ENCODE results near the gene ABT1. TPM values are rescaled to one million over a fixed set of nuclear protein-coding genes. Genes with fewer than 3 reads are reported as not detected.
A peak's percentile ranks its signal among the peaks of the same experiment; 100 is the strongest.

Gene ABT1
- total RNA-seq, 2 experiments from 2014 or later = 39.8 to 40.4 TPM

DNA sequence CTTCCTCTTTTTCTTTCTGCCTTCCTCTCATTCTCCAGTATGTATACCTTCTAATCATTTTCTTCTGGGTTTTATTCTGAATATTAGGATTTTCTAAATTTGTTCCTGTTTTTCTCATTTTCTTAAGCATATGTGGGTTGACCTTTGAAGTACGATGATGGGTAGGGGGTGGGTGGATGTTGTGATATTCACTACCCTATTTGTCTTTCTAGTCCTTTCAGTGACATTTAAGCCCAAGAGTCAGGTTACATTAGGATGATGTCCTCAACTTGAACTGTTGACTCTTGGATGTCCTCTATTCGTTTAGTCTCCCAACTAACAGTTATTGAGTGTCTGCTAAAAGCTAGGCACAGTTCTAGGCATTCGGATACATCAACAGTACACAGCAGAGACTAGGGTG is 7.3 kb downstream of the ABT1 start:
- Mint-ChIP-seq H3K4me3 (no peak overlapping the region), H3K27me3 (no peaks in the 10 kb centered on the region), H3K4me1 (ENCODE audit: low read depth) (peaks cover 20% of the 10 kb centered on the region), H3K27ac (no peak overlapping the region), H3K9me3 (no peaks in the 10 kb centered on the region), H3K36me3 (ENCODE audit: low read depth) (peaks cover 18% of the 10 kb centered on the region)
- POLR2A ChIA-PET = no interaction called here
- CTCF ChIA-PET = no interaction called here
- intact Hi-C loops (cut with DNase I, micrococcal nuclease) = loop anchor here (10.0 kb wide), 1 partner anchor 1291 kb away; a partner anchor contains a TSS
- no peak for ATAC-seq (ENCODE audit: poor library complexity)
- peaks cover 11% of the 10 kb centered on the region for H3K4me1 ChIP-seq (ENCODE audit: insufficient read depth, low read length)
- TF ChIP-seq, protein P1, sequence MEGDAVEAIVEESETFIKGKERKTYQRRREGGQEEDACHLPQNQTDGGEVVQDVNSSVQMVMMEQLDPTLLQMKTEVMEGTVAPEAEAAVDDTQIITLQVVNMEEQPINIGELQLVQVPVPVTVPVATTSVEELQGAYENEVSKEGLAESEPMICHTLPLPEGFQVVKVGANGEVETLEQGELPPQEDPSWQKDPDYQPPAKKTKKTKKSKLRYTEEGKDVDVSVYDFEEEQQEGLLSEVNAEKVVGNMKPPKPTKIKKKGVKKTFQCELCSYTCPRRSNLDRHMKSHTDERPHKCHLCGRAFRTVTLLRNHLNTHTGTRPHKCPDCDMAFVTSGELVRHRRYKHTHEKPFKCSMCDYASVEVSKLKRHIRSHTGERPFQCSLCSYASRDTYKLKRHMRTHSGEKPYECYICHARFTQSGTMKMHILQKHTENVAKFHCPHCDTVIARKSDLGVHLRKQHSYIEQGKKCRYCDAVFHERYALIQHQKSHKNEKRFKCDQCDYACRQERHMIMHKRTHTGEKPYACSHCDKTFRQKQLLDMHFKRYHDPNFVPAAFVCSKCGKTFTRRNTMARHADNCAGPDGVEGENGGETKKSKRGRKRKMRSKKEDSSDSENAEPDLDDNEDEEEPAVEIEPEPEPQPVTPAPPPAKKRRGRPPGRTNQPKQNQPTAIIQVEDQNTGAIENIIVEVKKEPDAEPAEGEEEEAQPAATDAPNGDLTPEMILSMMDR (IDR thresholded peaks at IDR 0.05) = no peak
- no peak for DNase-seq
- no peak overlapping the region for H3K27ac ChIP-seq (ENCODE audit: low read depth in 1 of 2, low read length in 2 of 2)
- no peaks in the 10 kb centered on the region for H3K9me3 ChIP-seq (ENCODE audit: control insufficient read depth in 1 of 2, insufficient read depth in 1 of 2, low read length in 2 of 2)
- H3K36me3 ChIP-seq (ENCODE audit: insufficient read depth, low read length) = peaks cover 14% of the 10 kb centered on the region
- no peaks in the 10 kb centered on the region for H3K27me3 ChIP-seq (ENCODE audit: control insufficient read depth in 1 of 2, insufficient read depth in 2 of 2, low read length in 2 of 2)
- no peak overlapping the region for H3K4me3 ChIP-seq (ENCODE audit: low read length)

DNA sequence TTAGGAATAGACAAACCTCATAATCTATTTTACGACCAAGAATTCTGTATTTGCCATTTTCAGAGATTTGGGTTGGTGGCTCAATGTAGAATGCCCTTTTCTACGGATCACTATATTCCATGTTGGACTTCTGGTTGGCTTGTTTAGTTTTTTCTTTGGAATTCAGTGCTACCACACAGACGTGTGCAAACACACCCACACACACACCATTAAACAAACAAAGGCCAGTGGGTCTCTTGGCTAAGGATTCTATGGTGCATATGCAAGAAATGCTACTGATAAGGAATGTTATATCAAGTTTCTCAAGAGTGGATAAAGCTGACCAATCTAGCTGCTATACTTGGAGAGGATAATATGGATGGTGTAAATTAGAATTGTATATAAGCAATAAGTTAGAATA is 8.0 kb downstream of the ABT1 start:
- ChIA-PET POLR2A (no interaction called here), CTCF (no interaction called here)
- H3K4me1 Mint-ChIP-seq (ENCODE audit: low read depth) = peaks cover 13% of the 10 kb centered on the region
- no peak overlapping the region for H3K27ac ChIP-seq (ENCODE audit: low read depth in 1 of 2, low read length in 2 of 2)
- no peak overlapping the region for H3K27ac Mint-ChIP-seq
- no peak overlapping the region for H3K4me3 Mint-ChIP-seq
- no peaks in the 10 kb centered on the region for H3K27me3 Mint-ChIP-seq
- intact Hi-C loops (cut with DNase I, micrococcal nuclease) = loop anchor here (5.0 to 10.0 kb wide), 2 partner anchors 553 to 1290 kb away; a partner anchor contains a TSS
- peaks cover 11% of the 10 kb centered on the region for H3K4me1 ChIP-seq (ENCODE audit: insufficient read depth, low read length)
- peaks cover 6% of the 10 kb centered on the region for H3K36me3 ChIP-seq (ENCODE audit: insufficient read depth, low read length)
- H3K9me3 Mint-ChIP-seq = no peaks in the 10 kb centered on the region
- H3K36me3 Mint-ChIP-seq (ENCODE audit: low read depth) = peaks cover 10% of the 10 kb centered on the region
- ATAC-seq (ENCODE audit: poor library complexity) = no peak
- DNase-seq = no peak
- no peaks in the 10 kb centered on the region for H3K27me3 ChIP-seq (ENCODE audit: control insufficient read depth in 1 of 2, insufficient read depth in 2 of 2, low read length in 2 of 2)
- H3K4me3 ChIP-seq (ENCODE audit: low read length) = no peak overlapping the region
- TF ChIP-seq, protein P1 (IDR thresholded peaks at IDR 0.05) = no peak
- no peaks in the 10 kb centered on the region for H3K9me3 ChIP-seq (ENCODE audit: control insufficient read depth in 1 of 2, insufficient read depth in 1 of 2, low read length in 2 of 2)

DNA sequence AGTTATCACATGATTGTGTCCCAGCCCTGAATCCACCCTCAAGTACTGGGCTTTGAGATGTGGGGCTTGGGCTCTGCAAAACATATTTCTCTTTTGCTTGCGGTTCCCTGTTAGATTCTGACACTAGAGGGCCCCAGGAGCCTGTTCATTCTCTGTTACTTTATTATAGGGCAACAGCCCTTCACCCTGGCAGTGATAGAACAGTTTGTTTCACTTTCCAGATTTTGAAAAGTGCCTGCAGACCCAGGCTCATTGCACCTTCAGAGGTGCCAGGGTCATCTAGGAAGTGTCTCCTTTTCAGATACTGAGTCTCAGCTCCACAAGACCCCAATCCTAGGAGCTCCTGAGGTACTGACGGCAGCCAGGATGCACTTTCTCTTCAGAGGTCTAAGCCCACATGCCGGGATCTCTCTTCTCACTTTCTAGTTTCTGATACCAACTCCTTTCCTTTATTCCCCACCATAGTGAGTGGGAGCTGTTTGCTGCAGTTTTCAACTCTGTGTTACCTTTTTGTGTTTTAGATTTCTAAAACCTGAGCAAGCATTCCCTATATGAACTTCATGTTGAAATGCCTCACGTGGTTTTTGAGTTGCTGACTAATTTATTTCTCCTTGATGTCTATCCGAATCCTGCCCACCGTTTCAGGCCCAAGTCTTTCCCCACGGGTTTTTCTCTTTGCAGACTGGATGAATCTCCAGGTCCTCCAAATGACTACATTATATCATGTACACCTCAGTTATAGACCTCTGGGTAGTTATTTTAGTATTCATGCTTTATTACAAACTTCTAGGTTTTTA is 10.9 kb downstream of the ABT1 start:
- ChIA-PET CTCF (interaction anchor here (1.4 kb wide), 1 partner anchor 484 kb away, joined by 4 read pairs; no protein-coding TSS in a partner anchor), POLR2A (interaction anchor here (0.8 to 1.0 kb wide), 2 partner anchors 49 to 525 kb away, joined by 3 read pairs; a partner anchor contains a TSS)
- H3K9me3 ChIP-seq (ENCODE audit: control insufficient read depth in 1 of 2, insufficient read depth in 1 of 2, low read length in 2 of 2) = no peaks in the 10 kb centered on the region
- peaks cover 0 to 2% of the 10 kb centered on the region in 2 experiments for H3K27me3 ChIP-seq (ENCODE audit: control insufficient read depth in 1 of 2, insufficient read depth in 2 of 2, low read length in 2 of 2)
- peaks cover 11% of the 10 kb centered on the region for H3K4me1 ChIP-seq (ENCODE audit: insufficient read depth, low read length)
- TF ChIP-seq, protein P1 (IDR thresholded peaks at IDR 0.05) = peak; percentile 79
- H3K27me3 Mint-ChIP-seq = peaks cover 9% of the 10 kb centered on the region
- intact Hi-C loops (cut with DNase I, micrococcal nuclease) = loop anchor here (1.0 to 10.0 kb wide), 5 partner anchors 471 to 1287 kb away; a partner anchor contains a TSS
- peak overlapping the region; percentile 42 for H3K4me3 ChIP-seq (ENCODE audit: low read length)
- H3K36me3 Mint-ChIP-seq (ENCODE audit: low read depth) = no peaks in the 10 kb centered on the region
- no peaks in the 10 kb centered on the region for H3K9me3 Mint-ChIP-seq
- H3K4me1 Mint-ChIP-seq (ENCODE audit: low read depth) = peaks cover 11% of the 10 kb centered on the region
- peak overlapping the region; percentile 21 for H3K27ac Mint-ChIP-seq
- peak; percentile 21 to 83 (median 49) for DNase-seq
- no peak overlapping the region for H3K27ac ChIP-seq (ENCODE audit: low read depth in 1 of 2, low read length in 2 of 2)
- peak; percentile 99 for ATAC-seq (ENCODE audit: poor library complexity)
- peak overlapping the region; percentile 75 for H3K4me3 Mint-ChIP-seq
- no peaks in the 10 kb centered on the region for H3K36me3 ChIP-seq (ENCODE audit: insufficient read depth, low read length)

All from CD4-positive, alpha-beta T cell (primary cell).